Upper lobe of left lung (tissue), 6 donors: ENCODE data around the gene RNF213. TPM values are rescaled to one million over a fixed set of nuclear protein-coding genes. Genes with fewer than 3 reads are reported as not detected.

Experiments used
- ATAC-seq, 2 donors: fragments of 200-7000 bp; cut with Tn5 transposase; one replicate each; pipeline ENCODE4 v1.9.1; 2022; ENCODE audit warnings: mild to moderate bottlenecking in 2 of 2, moderate library complexity in 2 of 2; ENCODE audit not compliant: low FRiP score in 2 of 2
- DNase-seq, 2 donors: peaks; one replicate each; pipeline ENCODE4 v3.0.0-alpha.2; 2019 to 2020
- H3K27ac ChIP-seq, 4 donors: fragments of 200-600 bp; sonication (generic); one replicate each; pipeline ENCODE4 v1.5.1; 2016 to 2019
- H3K27me3 ChIP-seq, 4 donors: fragments of 200-600 bp; sonication (generic); one replicate each; pipeline ENCODE4 v1.5.1; 2017 to 2019
- H3K36me3 ChIP-seq, 4 donors: fragments of 200-600 bp; sonication (generic); one replicate each; pipeline ENCODE4 v1.5.1; 2016 to 2019
- H3K4me1 ChIP-seq, 4 donors: fragments of 200-600 bp; sonication (generic); one replicate each; pipeline ENCODE4 v1.5.1; 2018 to 2019
- H3K4me3 ChIP-seq, 4 donors: fragments of 200-600 bp; sonication (generic); one replicate each; pipeline ENCODE4 v1.5.1; 2017 to 2019; ENCODE audit warnings: mild to moderate bottlenecking in 2 of 4, moderate library complexity in 1 of 4
- H3K9me3 ChIP-seq, 4 donors: fragments of 200-600 bp; sonication (generic); one replicate each; pipeline ENCODE4 v1.5.1; 2018 to 2019
- CTCF ChIP-seq, 6 experiments: fragments of 450-650 bp in 4 of 6; fragments of 200-600 bp in 2 of 6; sonication (generic) in 2 of 6; IDR thresholded peaks; one replicate each; pipeline ENCODE4 v1.5.1; 2016 to 2019; ENCODE audit warnings: antibody characterized with exemption in 6 of 6
- EP300 ChIP-seq, 4 donors: sonication (generic); formaldehyde crosslinking; IDR thresholded peaks; one replicate each; pipeline ENCODE4 v1.5.1; 2017; ENCODE audit warnings: antibody characterized with exemption in 4 of 4, control low read depth in 2 of 4
- POLR2A ChIP-seq, 4 donors: fragments of 450-650 bp; IDR thresholded peaks; one replicate each; pipeline ENCODE4 v1.5.1; 2016 to 2017; ENCODE audit warnings: antibody characterized with exemption in 4 of 4, mild to moderate bottlenecking in 2 of 4
- POLR2AphosphoS5 ChIP-seq, 2 donors: sonication (generic); formaldehyde crosslinking; IDR thresholded peaks; one replicate each; pipeline ENCODE4 v1.5.1; 2017; ENCODE audit warnings: antibody characterized with exemption in 2 of 2
- WGBS, 2 donors: methylation state at CpG; one replicate each; pipeline ENCODE4 v1.1.5; 2017 to 2018; 5-methylcytosine and 5-hydroxymethylcytosine counted together
- total RNA-seq, 6 donors: library from RNA; depleted of rRNA in 4 of 6; stranded (reverse); fragments of >200 nt in 4 of 6; gene quantifications; one replicate each; pipeline versions ENCODE4 v1.1.0 to v1.2.1, GENCODE V29; 2016 to 2021
- donor health status: DM: no; HTN: no; CAD: no; lungs with moderate emphysema.
- donor health status: DM: no; HTN: yes; CAD: no; lungs with severe emphysema.

Gene RNF213
- total RNA-seq, 6 donors from 2014 or later, result 135 to 619 (median 207) TPM

GRCh38 chr17:80414803-80415625, 154.4 kb downstream of the RNF213 start, which contains the start of gene ENDOV:
Gene ENDOV (plus strand): TSS chr17:80415167. CDS start chr17:80415195, 28 bp downstream.
- H3K27ac ChIP-seq, result peak within 1 kb of the TSS; percentile 94 to 98 (median 96)

GRCh38 chr17:80415626-80416137, 155.0 kb downstream of the RNF213 start:
- WGBS, 2 donors, result 12 to 13% methylated on average over 20 to 25 of the region's 39 CpGs
- no peaks in the 10 kb centered on the region for H3K9me3 ChIP-seq
- no peak for DNase-seq
- peaks cover 0 to 32% (median 8%) of the 10 kb centered on the region in 4 donors for H3K36me3 ChIP-seq
- peak overlapping the region; percentile 84 to 98 (median 86) for H3K4me3 ChIP-seq
- ATAC-seq, result peak in 1 of 2 donors; percentile 51
- TF ChIP-seq CTCF (IDR thresholded peaks at IDR 0.05), result no peak
- no peak for TF ChIP-seq POLR2AphosphoS5 (IDR thresholded peaks at IDR 0.05)
- TF ChIP-seq EP300 (IDR thresholded peaks at IDR 0.05), result no peak
- no peak for TF ChIP-seq POLR2A (IDR thresholded peaks at IDR 0.05)
- H3K4me1 ChIP-seq, result peaks cover 23 to 42% (median 25%) of the 10 kb centered on the region in 4 donors
- peak overlapping the region; percentile 94 to 98 (median 96) for H3K27ac ChIP-seq
- no peaks in the 10 kb centered on the region for H3K27me3 ChIP-seq

More at GRCh38 chr17:80414803-80415625, 154.4 kb downstream of the RNF213 start, which contains the start of gene ENDOV:
- H3K4me3 ChIP-seq, result peak within 1 kb of the TSS; percentile 84 to 98 (median 86)
- no peaks in the 10 kb centered on the region for H3K27me3 ChIP-seq
- peak; percentile 70 to 87 for TF ChIP-seq POLR2AphosphoS5 (IDR thresholded peaks at IDR 0.05)
- peak in 2 of 4 donors; percentile 55 to 79 for TF ChIP-seq POLR2A (IDR thresholded peaks at IDR 0.05)
- peak in 3 of 6 experiments; percentile 18 to 41 (median 25) for TF ChIP-seq CTCF (IDR thresholded peaks at IDR 0.05)
- TF ChIP-seq EP300 (IDR thresholded peaks at IDR 0.05), result peak in 1 of 4 donors; percentile 30
- H3K4me1 ChIP-seq, result peaks cover 23 to 42% (median 25%) of the 10 kb centered on the region in 4 donors
- 0% methylated on average over 4 to 51 of the region's 97 CpGs for WGBS, 2 donors
- ATAC-seq (peak; percentile 95 to 98), DNase-seq (peak; percentile 93 to 96)
- H3K36me3 ChIP-seq, result peaks cover 0 to 28% (median 6%) of the 10 kb centered on the region in 4 donors
- no peaks in the 10 kb centered on the region for H3K9me3 ChIP-seq

GRCh38 chr17:80416260-80416939, 155.7 kb downstream of the RNF213 start:
- Histone ChIP-seq H3K9me3 (no peaks in the 10 kb centered on the region), H3K27ac (no peak overlapping the region), H3K36me3 (peaks cover 0 to 32% (median 8%) of the 10 kb centered on the region in 4 donors), H3K4me3 (peak overlapping the region in 3 of 4 donors; percentile 84 to 98 (median 87)), H3K27me3 (no peaks in the 10 kb centered on the region), H3K4me1 (peaks cover 23 to 42% (median 25%) of the 10 kb centered on the region in 4 donors)
- ATAC-seq (no peak), DNase-seq (no peak)
- TF ChIP-seq POLR2AphosphoS5 (IDR thresholded peaks at IDR 0.05), result no peak
- no peak for TF ChIP-seq POLR2A (IDR thresholded peaks at IDR 0.05)
- TF ChIP-seq CTCF (IDR thresholded peaks at IDR 0.05), result no peak
- no peak for TF ChIP-seq EP300 (IDR thresholded peaks at IDR 0.05)
- WGBS, 2 donors, result 74 to 76% methylated on average over 7 of the region's 7 CpGs

GRCh38 chr17:80416940-80417293, 156.3 kb downstream of the RNF213 start:
- TF ChIP-seq POLR2AphosphoS5 (IDR thresholded peaks at IDR 0.05) (no peak), CTCF (IDR thresholded peaks at IDR 0.05) (no peak), POLR2A (IDR thresholded peaks at IDR 0.05) (no peak), EP300 (IDR thresholded peaks at IDR 0.05) (no peak)
- no peaks in the 10 kb centered on the region for H3K9me3 ChIP-seq
- peaks cover 0 to 32% (median 8%) of the 10 kb centered on the region in 4 donors for H3K36me3 ChIP-seq
- DNase-seq (no peak), ATAC-seq (no peak)
- H3K27ac ChIP-seq, result no peak overlapping the region
- H3K27me3 ChIP-seq, result no peaks in the 10 kb centered on the region
- no peak overlapping the region for H3K4me3 ChIP-seq
- 75 to 86% methylated on average over 6 of the region's 6 CpGs for WGBS, 2 donors
- H3K4me1 ChIP-seq, result peaks cover 23 to 42% (median 25%) of the 10 kb centered on the region in 4 donors
